HEK293 (cell line): ENCODE results near the gene HLA-E.

ENCODE experiments used
- HOXA7 ChIP-seq: sonication (generic); formaldehyde crosslinking; IDR thresholded peaks from 2 replicates; pipeline ENCODE4 v1.8.1; 2022; ENCODE audit warnings: missing genetic modification reagents, borderline replicate concordance
- KLF10 ChIP-seq: fragments of 450-650 bp; IDR thresholded peaks from 2 replicates; pipeline ENCODE4 v1.5.1; 2018; ENCODE audit warnings: missing biosample characterization, mild to moderate bottlenecking, missing genetic modification characterization
- SP2 ChIP-seq: fragments of 450-650 bp; formaldehyde crosslinking; IDR thresholded peaks from 2 replicates; pipeline ENCODE4 v1.5.1; 2016; ENCODE audit warnings: missing biosample characterization, missing genetic modification characterization
- ZFP37 ChIP-seq: fragments of 450-650 bp; formaldehyde crosslinking; IDR thresholded peaks from 2 replicates; pipeline ENCODE4 v1.5.1; 2016; ENCODE audit warnings: missing biosample characterization, missing genetic modification characterization
- ZNF121 ChIP-seq: fragments of 450-650 bp; formaldehyde crosslinking; IDR thresholded peaks from 2 replicates; pipeline ENCODE4 v1.5.1; 2016; ENCODE audit warnings: missing biosample characterization, missing genetic modification characterization
- ZNF140 ChIP-seq: fragments of 450-650 bp; formaldehyde crosslinking; IDR thresholded peaks from 2 replicates; pipeline ENCODE4 v1.5.1; 2016; ENCODE audit warnings: missing biosample characterization, missing genetic modification characterization
- ZNF157 ChIP-seq: fragments of 450-650 bp; formaldehyde crosslinking; IDR thresholded peaks from 2 replicates; pipeline ENCODE4 v1.5.1; 2016; ENCODE audit warnings: missing biosample characterization, missing genetic modification characterization
- ZNF214 ChIP-seq: fragments of 450-650 bp; formaldehyde crosslinking; IDR thresholded peaks from 2 replicates; pipeline ENCODE4 v1.5.1; 2017; ENCODE audit warnings: missing biosample characterization, mild to moderate bottlenecking, missing genetic modification characterization, borderline replicate concordance
- ZNF416 ChIP-seq: fragments of 450-650 bp; formaldehyde crosslinking; IDR thresholded peaks from 2 replicates; pipeline ENCODE4 v1.5.1; 2016; ENCODE audit warnings: missing biosample characterization, missing genetic modification characterization
- ZNF560 ChIP-seq: fragments of 450-650 bp; formaldehyde crosslinking; IDR thresholded peaks from 2 replicates; pipeline ENCODE4 v1.5.1; 2017; ENCODE audit warnings: missing biosample characterization, missing genetic modification characterization, borderline replicate concordance
- ZNF624 ChIP-seq: fragments of 450-650 bp; formaldehyde crosslinking; IDR thresholded peaks from 2 replicates; pipeline ENCODE4 v1.5.1; 2017; ENCODE audit warnings: missing biosample characterization, missing genetic modification characterization
- ZNF629 ChIP-seq: fragments of 450-650 bp; formaldehyde crosslinking; IDR thresholded peaks from 2 replicates; pipeline ENCODE4 v1.5.1; 2017; ENCODE audit warnings: missing biosample characterization, missing genetic modification characterization
- ZNF658 ChIP-seq: fragments of 450-650 bp; formaldehyde crosslinking; IDR thresholded peaks from 2 replicates; pipeline ENCODE4; 2016; ENCODE audit warnings: missing biosample characterization, missing genetic modification characterization
- ZNF707 ChIP-seq: fragments of 450-650 bp; formaldehyde crosslinking; IDR thresholded peaks from 2 replicates; pipeline ENCODE4 v1.5.1; 2016; ENCODE audit warnings: missing biosample characterization, missing genetic modification characterization
- ZNF837 ChIP-seq: fragments of 450-650 bp; formaldehyde crosslinking; IDR thresholded peaks from 2 replicates; pipeline ENCODE4 v1.5.1; 2016; ENCODE audit warnings: missing biosample characterization, missing genetic modification characterization
- TF ChIP-seq, protein P1 (sequence below): fragments of 450-650 bp; formaldehyde crosslinking; IDR thresholded peaks from 2 replicates; pipeline ENCODE4 v1.5.1; 2016; ENCODE audit warnings: missing biosample characterization, missing genetic modification characterization
- TF ChIP-seq, protein P2 (sequence below): fragments of 450-650 bp; formaldehyde crosslinking; IDR thresholded peaks from 2 replicates; pipeline ENCODE4 v1.5.1; 2017; ENCODE audit warnings: missing biosample characterization, missing genetic modification characterization
- TF ChIP-seq, protein P3 (sequence below): fragments of 450-650 bp; formaldehyde crosslinking; IDR thresholded peaks from 2 replicates; pipeline ENCODE4 v1.5.1; 2016; ENCODE audit warnings: missing biosample characterization, missing genetic modification characterization
- TF ChIP-seq, protein P4 (sequence below): fragments of 450-650 bp; formaldehyde crosslinking; IDR thresholded peaks from 2 replicates; pipeline ENCODE4 v1.5.1; 2016; ENCODE audit warnings: missing biosample characterization, missing genetic modification characterization
- TF ChIP-seq, protein P5 (sequence below): fragments of 450-650 bp; formaldehyde crosslinking; IDR thresholded peaks from 2 replicates; pipeline ENCODE4 v1.5.1; 2017; ENCODE audit warnings: missing biosample characterization, missing genetic modification characterization
- TF ChIP-seq, protein P6 (sequence below): fragments of 450-650 bp; formaldehyde crosslinking; IDR thresholded peaks from 2 replicates; pipeline ENCODE4 v1.5.1; 2016; ENCODE audit warnings: missing biosample characterization, missing genetic modification characterization
- TF ChIP-seq, protein P7 (sequence below): fragments of 450-650 bp; formaldehyde crosslinking; IDR thresholded peaks from 2 replicates; pipeline ENCODE4 v1.5.1; 2016; ENCODE audit warnings: missing biosample characterization, missing genetic modification characterization
- TF ChIP-seq, protein P8 (sequence below): fragments of 450-650 bp; formaldehyde crosslinking; IDR thresholded peaks from 2 replicates; pipeline ENCODE4 v1.5.1; 2016; ENCODE audit warnings: missing biosample characterization, missing genetic modification characterization

The HLA-E gene

DNA sequence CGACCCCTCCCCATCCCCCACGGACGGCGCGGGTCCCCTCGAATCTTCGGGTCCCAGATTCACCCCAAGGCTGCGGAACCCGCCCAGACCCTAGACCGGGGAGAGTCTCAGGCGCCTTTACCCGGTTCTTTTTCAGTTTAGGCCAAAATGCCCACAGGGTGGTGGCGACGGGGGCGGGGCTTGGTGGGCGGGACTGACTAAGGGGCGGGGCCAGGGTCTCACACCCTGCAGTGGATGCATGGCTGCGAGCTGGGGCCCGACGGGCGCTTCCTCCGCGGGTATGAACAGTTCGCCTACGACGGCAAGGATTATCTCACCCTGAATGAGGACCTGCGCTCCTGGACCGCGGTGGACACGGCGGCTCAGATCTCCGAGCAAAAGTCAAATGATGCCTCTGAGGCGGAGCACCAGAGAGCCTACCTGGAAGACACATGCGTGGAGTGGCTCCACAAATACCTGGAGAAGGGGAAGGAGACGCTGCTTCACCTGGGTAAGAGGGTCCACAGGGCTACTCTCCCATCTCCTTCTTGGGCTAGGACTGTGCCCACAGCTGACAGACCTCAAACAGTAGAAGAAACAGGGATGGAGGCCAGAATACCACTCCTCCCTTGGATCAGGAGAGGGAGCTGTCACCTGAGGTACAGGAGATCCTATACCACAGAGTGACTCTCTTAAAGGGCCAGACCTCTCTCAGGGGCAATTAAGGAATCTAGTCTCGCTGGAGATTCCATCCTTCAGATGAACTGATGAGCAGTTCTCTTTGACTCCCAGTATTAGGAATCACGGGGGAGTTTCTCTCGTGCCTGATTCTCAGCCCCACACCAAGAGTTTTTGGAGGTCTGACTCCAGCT lies 942 bp downstream of the HLA-E start (continued):
- TF ChIP-seq, protein P1, sequence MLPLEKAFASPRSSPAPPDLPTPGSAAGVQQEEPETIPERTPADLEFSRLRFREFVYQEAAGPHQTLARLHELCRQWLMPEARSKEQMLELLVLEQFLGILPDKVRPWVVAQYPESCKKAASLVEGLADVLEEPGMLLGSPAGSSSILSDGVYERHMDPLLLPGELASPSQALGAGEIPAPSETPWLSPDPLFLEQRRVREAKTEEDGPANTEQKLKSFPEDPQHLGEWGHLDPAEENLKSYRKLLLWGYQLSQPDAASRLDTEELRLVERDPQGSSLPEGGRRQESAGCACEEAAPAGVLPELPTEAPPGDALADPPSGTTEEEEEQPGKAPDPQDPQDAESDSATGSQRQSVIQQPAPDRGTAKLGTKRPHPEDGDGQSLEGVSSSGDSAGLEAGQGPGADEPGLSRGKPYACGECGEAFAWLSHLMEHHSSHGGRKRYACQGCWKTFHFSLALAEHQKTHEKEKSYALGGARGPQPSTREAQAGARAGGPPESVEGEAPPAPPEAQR (tag by site-specific recombination), result no peak
- TF ChIP-seq ZNF416, result no peak
- TF ChIP-seq, protein P2, sequence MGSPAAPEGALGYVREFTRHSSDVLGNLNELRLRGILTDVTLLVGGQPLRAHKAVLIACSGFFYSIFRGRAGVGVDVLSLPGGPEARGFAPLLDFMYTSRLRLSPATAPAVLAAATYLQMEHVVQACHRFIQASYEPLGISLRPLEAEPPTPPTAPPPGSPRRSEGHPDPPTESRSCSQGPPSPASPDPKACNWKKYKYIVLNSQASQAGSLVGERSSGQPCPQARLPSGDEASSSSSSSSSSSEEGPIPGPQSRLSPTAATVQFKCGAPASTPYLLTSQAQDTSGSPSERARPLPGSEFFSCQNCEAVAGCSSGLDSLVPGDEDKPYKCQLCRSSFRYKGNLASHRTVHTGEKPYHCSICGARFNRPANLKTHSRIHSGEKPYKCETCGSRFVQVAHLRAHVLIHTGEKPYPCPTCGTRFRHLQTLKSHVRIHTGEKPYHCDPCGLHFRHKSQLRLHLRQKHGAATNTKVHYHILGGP (tag by site-specific recombination), result no peak
- TF ChIP-seq, protein P3, sequence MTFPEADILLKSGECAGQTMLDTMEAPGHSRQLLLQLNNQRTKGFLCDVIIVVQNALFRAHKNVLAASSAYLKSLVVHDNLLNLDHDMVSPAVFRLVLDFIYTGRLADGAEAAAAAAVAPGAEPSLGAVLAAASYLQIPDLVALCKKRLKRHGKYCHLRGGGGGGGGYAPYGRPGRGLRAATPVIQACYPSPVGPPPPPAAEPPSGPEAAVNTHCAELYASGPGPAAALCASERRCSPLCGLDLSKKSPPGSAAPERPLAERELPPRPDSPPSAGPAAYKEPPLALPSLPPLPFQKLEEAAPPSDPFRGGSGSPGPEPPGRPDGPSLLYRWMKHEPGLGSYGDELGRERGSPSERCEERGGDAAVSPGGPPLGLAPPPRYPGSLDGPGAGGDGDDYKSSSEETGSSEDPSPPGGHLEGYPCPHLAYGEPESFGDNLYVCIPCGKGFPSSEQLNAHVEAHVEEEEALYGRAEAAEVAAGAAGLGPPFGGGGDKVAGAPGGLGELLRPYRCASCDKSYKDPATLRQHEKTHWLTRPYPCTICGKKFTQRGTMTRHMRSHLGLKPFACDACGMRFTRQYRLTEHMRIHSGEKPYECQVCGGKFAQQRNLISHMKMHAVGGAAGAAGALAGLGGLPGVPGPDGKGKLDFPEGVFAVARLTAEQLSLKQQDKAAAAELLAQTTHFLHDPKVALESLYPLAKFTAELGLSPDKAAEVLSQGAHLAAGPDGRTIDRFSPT (tag by site-specific recombination), result no peak; the same call in 1 of the 2 replicates
- no peak for TF ChIP-seq HOXA7 (CRISPR knock-in tag)
- TF ChIP-seq, protein P4, sequence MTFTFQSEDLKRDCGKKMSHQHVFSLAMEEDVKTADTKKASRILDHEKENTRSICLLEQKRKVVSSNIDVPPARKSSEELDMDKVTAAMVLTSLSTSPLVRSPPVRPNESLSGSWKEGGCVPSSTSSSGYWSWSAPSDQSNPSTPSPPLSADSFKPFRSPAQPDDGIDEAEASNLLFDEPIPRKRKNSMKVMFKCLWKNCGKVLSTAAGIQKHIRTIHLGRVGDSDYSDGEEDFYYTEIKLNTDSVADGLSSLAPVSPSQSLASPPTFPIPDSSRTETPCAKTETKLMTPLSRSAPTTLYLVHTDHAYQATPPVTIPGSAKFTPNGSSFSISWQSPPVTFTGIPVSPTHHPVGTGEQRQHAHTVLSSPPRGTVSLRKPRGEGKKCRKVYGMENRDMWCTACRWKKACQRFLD, result no peak
- TF ChIP-seq KLF10 (tag by site-specific recombination), result no peak
- TF ChIP-seq, protein P5, sequence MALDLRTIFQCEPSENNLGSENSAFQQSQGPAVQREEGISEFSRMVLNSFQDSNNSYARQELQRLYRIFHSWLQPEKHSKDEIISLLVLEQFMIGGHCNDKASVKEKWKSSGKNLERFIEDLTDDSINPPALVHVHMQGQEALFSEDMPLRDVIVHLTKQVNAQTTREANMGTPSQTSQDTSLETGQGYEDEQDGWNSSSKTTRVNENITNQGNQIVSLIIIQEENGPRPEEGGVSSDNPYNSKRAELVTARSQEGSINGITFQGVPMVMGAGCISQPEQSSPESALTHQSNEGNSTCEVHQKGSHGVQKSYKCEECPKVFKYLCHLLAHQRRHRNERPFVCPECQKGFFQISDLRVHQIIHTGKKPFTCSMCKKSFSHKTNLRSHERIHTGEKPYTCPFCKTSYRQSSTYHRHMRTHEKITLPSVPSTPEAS (tag by site-specific recombination), result no peak
- TF ChIP-seq ZNF624, result no peak
- TF ChIP-seq ZNF707, result no peak
- no peak for TF ChIP-seq ZNF629 (tag by site-specific recombination)
- TF ChIP-seq ZNF560 (tag by site-specific recombination), result no peak
- TF ChIP-seq ZNF140, result no peak
- TF ChIP-seq ZNF121 (tag by site-specific recombination), result no peak
- TF ChIP-seq, protein P6, sequence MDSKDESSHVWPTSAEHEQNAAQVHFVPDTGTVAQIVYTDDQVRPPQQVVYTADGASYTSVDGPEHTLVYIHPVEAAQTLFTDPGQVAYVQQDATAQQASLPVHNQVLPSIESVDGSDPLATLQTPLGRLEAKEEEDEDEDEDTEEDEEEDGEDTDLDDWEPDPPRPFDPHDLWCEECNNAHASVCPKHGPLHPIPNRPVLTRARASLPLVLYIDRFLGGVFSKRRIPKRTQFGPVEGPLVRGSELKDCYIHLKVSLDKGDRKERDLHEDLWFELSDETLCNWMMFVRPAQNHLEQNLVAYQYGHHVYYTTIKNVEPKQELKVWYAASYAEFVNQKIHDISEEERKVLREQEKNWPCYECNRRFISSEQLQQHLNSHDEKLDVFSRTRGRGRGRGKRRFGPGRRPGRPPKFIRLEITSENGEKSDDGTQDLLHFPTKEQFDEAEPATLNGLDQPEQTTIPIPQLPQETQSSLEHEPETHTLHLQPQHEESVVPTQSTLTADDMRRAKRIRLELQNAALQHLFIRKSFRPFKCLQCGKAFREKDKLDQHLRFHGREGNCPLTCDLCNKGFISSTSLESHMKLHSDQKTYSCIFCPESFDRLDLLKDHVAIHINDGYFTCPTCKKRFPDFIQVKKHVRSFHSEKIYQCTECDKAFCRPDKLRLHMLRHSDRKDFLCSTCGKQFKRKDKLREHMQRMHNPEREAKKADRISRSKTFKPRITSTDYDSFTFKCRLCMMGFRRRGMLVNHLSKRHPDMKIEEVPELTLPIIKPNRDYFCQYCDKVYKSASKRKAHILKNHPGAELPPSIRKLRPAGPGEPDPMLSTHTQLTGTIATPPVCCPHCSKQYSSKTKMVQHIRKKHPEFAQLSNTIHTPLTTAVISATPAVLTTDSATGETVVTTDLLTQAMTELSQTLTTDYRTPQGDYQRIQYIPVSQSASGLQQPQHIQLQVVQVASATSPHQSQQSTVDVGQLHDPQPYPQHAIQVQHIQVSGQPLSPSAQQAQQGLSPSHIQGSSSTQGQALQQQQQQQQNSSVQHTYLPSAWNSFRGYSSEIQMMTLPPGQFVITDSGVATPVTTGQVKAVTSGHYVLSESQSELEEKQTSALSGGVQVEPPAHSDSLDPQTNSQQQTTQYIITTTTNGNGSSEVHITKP, result no peak
- no peak for TF ChIP-seq ZNF658 (tag by site-specific recombination)
- TF ChIP-seq ZFP37 (tag by site-specific recombination), result no peak
- no peak for TF ChIP-seq ZNF157 (tag by site-specific recombination)
- TF ChIP-seq ZNF837, result no peak
- TF ChIP-seq, protein P7, sequence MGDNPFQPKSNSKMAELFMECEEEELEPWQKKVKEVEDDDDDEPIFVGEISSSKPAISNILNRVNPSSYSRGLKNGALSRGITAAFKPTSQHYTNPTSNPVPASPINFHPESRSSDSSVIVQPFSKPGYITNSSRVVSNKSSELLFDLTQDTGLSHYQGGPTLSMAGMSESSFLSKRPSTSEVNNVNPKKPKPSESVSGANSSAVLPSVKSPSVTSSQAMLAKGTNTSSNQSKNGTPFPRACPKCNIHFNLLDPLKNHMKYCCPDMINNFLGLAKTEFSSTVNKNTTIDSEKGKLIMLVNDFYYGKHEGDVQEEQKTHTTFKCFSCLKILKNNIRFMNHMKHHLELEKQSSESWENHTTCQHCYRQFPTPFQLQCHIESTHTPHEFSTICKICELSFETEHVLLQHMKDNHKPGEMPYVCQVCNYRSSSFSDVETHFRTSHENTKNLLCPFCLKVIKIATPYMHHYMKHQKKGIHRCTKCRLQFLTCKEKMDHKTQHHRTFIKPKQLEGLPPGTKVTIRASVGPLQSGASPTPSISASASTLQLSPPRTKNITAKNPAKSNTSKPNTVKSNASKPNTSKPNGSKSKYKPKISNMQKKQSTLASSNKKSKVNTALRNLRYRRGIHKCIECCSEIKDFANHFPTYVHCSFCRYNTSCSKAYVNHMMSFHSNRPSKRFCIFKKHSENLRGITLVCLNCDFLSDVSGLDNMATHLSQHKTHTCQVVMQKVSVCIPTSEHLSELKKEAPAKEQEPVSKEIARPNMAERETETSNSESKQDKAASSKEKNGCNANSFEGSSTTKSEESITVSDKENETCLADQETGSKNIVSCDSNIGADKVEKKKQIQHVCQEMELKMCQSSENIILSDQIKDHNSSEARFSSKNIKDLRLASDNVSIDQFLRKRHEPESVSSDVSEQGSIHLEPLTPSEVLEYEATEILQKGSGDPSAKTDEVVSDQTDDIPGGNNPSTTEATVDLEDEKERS (tag by site-specific recombination), result no peak
- TF ChIP-seq, protein P8, sequence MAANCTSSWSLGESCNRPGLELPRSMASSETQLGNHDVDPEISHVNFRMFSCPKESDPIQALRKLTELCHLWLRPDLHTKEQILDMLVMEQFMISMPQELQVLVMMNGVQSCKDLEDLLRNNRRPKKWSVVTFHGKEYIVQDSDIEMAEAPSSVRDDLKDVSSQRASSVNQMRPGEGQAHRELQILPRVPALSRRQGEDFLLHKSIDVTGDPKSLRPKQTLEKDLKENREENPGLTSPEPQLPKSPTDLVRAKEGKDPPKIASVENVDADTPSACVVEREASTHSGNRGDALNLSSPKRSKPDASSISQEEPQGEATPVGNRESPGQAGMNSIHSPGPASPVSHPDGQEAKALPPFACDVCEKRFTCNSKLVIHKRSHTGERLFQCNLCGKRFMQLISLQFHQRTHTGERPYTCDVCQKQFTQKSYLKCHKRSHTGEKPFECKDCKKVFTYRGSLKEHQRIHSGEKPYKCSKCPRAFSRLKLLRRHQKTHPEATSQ (tag by site-specific recombination), result no peak
- TF ChIP-seq ZNF214, result no peak
- TF ChIP-seq SP2 (tag by site-specific recombination), result peak; percentile 41
